ENCODE results near the gene ZNF28.
A peak's percentile ranks its signal among the peaks of the same experiment; 100 is the strongest.
"Not testable (repeated sequence)": the region's sequence is repeated elsewhere in the genome, so short reads cannot be mapped to it uniquely, and the experiment has no call there.

The ZNF28 gene

DNA sequence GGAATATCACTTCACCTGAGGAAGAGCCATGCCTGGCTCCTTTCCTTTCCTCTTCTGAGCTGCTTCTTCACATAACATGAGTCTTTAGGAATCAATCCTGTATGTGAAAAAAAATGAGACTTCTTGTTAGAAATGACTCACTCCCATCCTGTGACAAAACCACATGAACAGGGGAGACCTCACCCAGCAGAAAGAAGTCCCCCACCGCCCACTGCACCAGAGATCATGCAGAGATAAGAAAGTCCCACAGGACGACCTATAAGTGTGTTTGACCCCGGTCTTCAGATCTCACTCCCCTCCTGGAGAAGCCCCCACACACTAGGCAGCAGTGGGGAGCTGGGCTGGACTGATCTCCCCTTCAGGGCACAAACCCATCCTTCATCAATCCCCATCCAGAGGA lies 42.6 kb downstream of the ZNF28 start:
- no peak for DNase-seq (ENCODE audit: low read depth)

DNA sequence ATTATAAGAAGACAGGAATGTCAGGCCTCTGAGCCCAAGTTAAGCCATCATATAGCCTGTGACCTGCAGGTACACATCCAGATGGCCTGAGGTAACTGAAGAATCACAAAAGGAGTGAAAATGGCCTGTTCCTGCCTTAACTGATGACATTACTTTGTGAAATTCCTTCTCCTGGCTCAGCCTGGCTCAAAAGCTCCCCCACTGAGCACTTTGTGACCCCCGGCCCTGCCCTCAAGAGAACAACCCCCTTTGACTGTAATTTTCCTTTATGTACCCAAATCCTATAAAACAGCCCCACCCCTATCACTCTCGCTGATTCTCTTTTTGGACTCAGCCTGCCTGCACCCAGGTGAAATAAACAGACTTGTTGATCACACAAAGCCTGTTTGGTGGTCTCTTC lies 65.0 kb downstream of the ZNF28 start:
- not testable (repeated sequence) for DNase-seq (ENCODE audit: low read depth)

DNA sequence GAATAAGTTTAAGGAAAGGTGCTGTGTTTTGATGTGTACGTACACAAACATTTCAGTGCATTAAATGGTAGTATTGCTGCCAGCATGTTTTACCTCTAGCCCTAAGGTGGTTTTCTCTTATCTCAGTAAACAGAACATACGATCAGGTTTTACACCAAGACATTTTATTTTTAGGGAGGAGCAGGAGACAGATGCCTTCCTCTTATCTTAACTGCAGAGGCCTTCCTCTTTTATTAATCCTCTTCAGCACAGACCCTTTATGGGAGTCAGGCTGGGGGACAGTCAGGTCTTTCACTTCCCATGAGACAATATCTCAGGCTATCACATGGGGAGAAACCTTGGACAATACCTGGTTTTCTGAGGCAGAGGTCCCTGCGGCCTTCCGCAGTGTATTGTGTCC lies 71.7 kb downstream of the ZNF28 start:
- peak; percentile 61 for DNase-seq (ENCODE audit: low read depth)

DNA sequence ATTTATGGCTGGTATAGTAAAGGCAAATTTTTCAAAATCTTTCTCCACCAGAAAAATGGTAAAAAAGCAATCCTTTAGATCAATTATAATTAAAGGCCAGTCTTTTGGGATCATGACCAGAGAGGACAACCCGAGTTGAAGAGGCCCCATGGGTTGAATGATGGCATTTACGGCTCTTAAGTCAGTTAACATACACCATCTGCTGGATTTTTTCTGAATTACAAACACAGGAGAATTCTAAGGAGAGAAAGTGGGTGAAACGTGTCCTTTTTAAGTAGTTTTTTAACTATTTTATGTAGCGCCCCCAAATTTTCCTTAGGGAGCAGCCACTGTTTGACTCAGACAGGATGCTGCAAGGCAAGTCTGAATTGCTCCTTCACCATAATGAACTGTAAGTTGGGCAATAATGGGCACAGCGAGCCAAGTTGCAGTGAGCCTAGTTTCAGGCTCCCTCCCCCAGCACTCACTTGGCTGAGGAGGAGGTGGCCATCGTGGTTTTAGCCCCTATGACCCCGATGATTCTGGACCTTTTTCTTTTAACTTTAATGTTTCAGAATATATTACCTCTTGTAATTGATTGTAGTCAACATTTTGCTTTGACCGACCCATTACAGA lies 73.0 kb downstream of the ZNF28 start:
- DNase-seq (ENCODE audit: low read depth): no peak

All from CMK (cell line).